Measurements from ENCODE around the gene MSI1.
A peak's percentile ranks its signal among the peaks of the same experiment; 100 is the strongest.

MSI1 gene

GRCh38 chr12:120368789-120369602 is at the start of gene MSI1:
MSI1 (minus strand) TSS chr12:120369164; CDS start chr12:120369091, 73 bp downstream.
- DNase-seq (ENCODE audit: low read depth), result no peak

GRCh38 chr12:120417917-120418580 is 49.1 kb upstream of the MSI1 start:
- no peak for DNase-seq (ENCODE audit: low read depth)

- DNase-seq (ENCODE audit: low read depth), result no peak
Observed at GRCh38 chr12:120416490-120417216, 47.7 kb upstream of the MSI1 start.

- DNase-seq (ENCODE audit: low read depth), result no peak
Observed at GRCh38 chr12:120413901-120414695, 45.1 kb upstream of the MSI1 start.

- DNase-seq (ENCODE audit: low read depth), result no peak
Observed at GRCh38 chr12:120412421-120412820, 43.5 kb upstream of the MSI1 start.

- DNase-seq (ENCODE audit: low read depth), result no peak
Observed at GRCh38 chr12:120408771-120409170, 39.8 kb upstream of the MSI1 start.

- no peak for DNase-seq (ENCODE audit: low read depth)
Observed at GRCh38 chr12:120406553-120406952, 37.6 kb upstream of the MSI1 start.

GRCh38 chr12:120406069-120406468 is 37.1 kb upstream of the MSI1 start:
- DNase-seq (ENCODE audit: low read depth), result no peak

GRCh38 chr12:120404271-120404670 is 35.3 kb upstream of the MSI1 start:
- DNase-seq (ENCODE audit: low read depth), result no peak

GRCh38 chr12:120403869-120404268 is 34.9 kb upstream of the MSI1 start:
- no peak for DNase-seq (ENCODE audit: low read depth)

- no peak for DNase-seq (ENCODE audit: low read depth)
Observed at GRCh38 chr12:120402217-120402616, 33.3 kb upstream of the MSI1 start.

GRCh38 chr12:120399531-120399930 is 30.6 kb upstream of the MSI1 start:
- DNase-seq (ENCODE audit: low read depth), result peak; percentile 83

GRCh38 chr12:120397824-120398540 is 29.0 kb upstream of the MSI1 start:
- DNase-seq (ENCODE audit: low read depth), result no peak

GRCh38 chr12:120394483-120395367 is 25.8 kb upstream of the MSI1 start:
- DNase-seq (ENCODE audit: low read depth), result no peak

GRCh38 chr12:120390540-120391120 is 21.7 kb upstream of the MSI1 start:
- no peak for DNase-seq (ENCODE audit: low read depth)

- DNase-seq (ENCODE audit: low read depth), result no peak
Observed at GRCh38 chr12:120388691-120389481, 19.9 kb upstream of the MSI1 start.

GRCh38 chr12:120381752-120382419 is 12.9 kb upstream of the MSI1 start:
- DNase-seq (ENCODE audit: low read depth), result peak; percentile 71

GRCh38 chr12:120378036-120378435 is 9.1 kb upstream of the MSI1 start:
- no peak for DNase-seq (ENCODE audit: low read depth)

- DNase-seq (ENCODE audit: low read depth), result no peak
Observed at GRCh38 chr12:120377611-120378010, 8.6 kb upstream of the MSI1 start.
